Measurements from ENCODE around the gene CCP110. TPM values are rescaled to one million over a fixed set of nuclear protein-coding genes. Genes with fewer than 3 reads are reported as not detected.

Gene CCP110
- total and polyA plus RNA-seq, 2 of the 13 experiments (the other 11 are each of a cell fraction or from before 2014, with no cell fraction given), result 10.0 to 11.1 TPM

GRCh38 chr16:19555186-19555937 is 31.6 kb downstream of the CCP110 start, which contains the start of gene VPS35L (continued):
- TF ChIP-seq KDM2A (CRISPR knock-in tag; IDR thresholded peaks at IDR 0.05; ENCODE audit: borderline replicate concordance, low read depth), result peak; percentile 97
- 0 out of 2 replicates have a peak, but pooled peaks have one; percentile 66 for TF ChIP-seq KLF11 (CRISPR knock-in tag; IDR thresholded peaks at IDR 0.05)
- TF ChIP-seq ZMYM4 (CRISPR knock-in tag; IDR thresholded peaks at IDR 0.05), result peak; percentile 95
- peak; percentile 91; the same call in 1 of the 2 replicates for TF ChIP-seq ERF (CRISPR knock-in tag; IDR thresholded peaks at IDR 0.05)
- TF ChIP-seq EEA1 (CRISPR knock-in tag; IDR thresholded peaks at IDR 0.05; ENCODE audit: borderline replicate concordance), result peak; percentile 60; the same call in 1 of the 2 replicates
- no peak for TF ChIP-seq HOMEZ (CRISPR knock-in tag; IDR thresholded peaks at IDR 0.05; ENCODE audit: low read depth)
- peak; percentile 88 for TF ChIP-seq ZNF619 (CRISPR knock-in tag; IDR thresholded peaks at IDR 0.05)
- peak; percentile 61; the same call in 1 of the 2 replicates for TF ChIP-seq ZNF12 (CRISPR knock-in tag; IDR thresholded peaks at IDR 0.05)
- no peak; the same call in 1 of the 2 replicates for TF ChIP-seq ZNF563 (CRISPR knock-in tag; IDR thresholded peaks at IDR 0.05)
- TF ChIP-seq MAZ (IDR thresholded peaks at IDR 0.05; ENCODE audit: borderline replicate concordance, low read depth, low read length), result no peak
- peak; percentile 78; the same call in 1 of the 2 replicates for TF ChIP-seq MAZ (CRISPR knock-in tag; IDR thresholded peaks at IDR 0.05; ENCODE audit: low read depth)
- TF ChIP-seq ZBTB34 (CRISPR knock-in tag; IDR thresholded peaks at IDR 0.05), result peak; percentile 86; the same call in 1 of the 2 replicates
- no peak for TF ChIP-seq TBP (CRISPR knock-in tag; IDR thresholded peaks at IDR 0.05)
- peak; percentile 81; the same call in 1 of the 2 replicates for TF ChIP-seq ZNF430 (CRISPR knock-in tag; IDR thresholded peaks at IDR 0.05)
- TF ChIP-seq ZFY (CRISPR knock-in tag; IDR thresholded peaks at IDR 0.05), result peak; percentile 79
- no peak for TF ChIP-seq NFIC (IDR thresholded peaks at IDR 0.05; ENCODE audit: low read length)
- no peak for TF ChIP-seq PRMT3 (CRISPR knock-in tag; IDR thresholded peaks at IDR 0.05; ENCODE audit: borderline replicate concordance, low read depth)
- TF ChIP-seq ZBTB37 (CRISPR knock-in tag; IDR thresholded peaks at IDR 0.05), result 0 out of 2 replicates have a peak, but pooled peaks have one; percentile 52
- TF ChIP-seq IKZF5 (CRISPR knock-in tag; IDR thresholded peaks at IDR 0.05), result peak; percentile 90
- TF ChIP-seq ZNF710 (CRISPR knock-in tag; IDR thresholded peaks at IDR 0.05; ENCODE audit: borderline replicate concordance), result peak; percentile 52; the same call in 1 of the 2 replicates
